NB4 (cell line): ENCODE data around the gene AMIGO3.

Experiments
- CTCF ChIP-seq: IDR thresholded peaks from one replicate; pipeline ENCODE4 v1.5.1; 2012; ENCODE audit warnings: low read depth, low read length
- MAX ChIP-seq: IDR thresholded peaks from 2 replicates; pipeline ENCODE4 v1.6.1; 2011; ENCODE audit warnings: low read depth, low read length
- POLR2A ChIP-seq: IDR thresholded peaks from 2 replicates; pipeline ENCODE4 v1.6.1; 2011; ENCODE audit warnings: mild to moderate bottlenecking; ENCODE audit not compliant: insufficient read length; ENCODE audit errors: extremely low read depth

GRCh38 chr3:49724586-49724985 is 5.1 kb upstream of the AMIGO3 start:
- TF ChIP-seq CTCF (no peak), MAX (no peak), POLR2A (no peak)
